CD4-positive, alpha-beta T cell treated with Interleukin-4 for 1 hour (primary cell): ENCODE measurements around the gene SHOX.

Experiments used
- DNase-seq, 2 donors: peaks; one replicate each; pipeline ENCODE4 v3.0.0-alpha.2; 2020 to 2022

SHOX gene

DNA sequence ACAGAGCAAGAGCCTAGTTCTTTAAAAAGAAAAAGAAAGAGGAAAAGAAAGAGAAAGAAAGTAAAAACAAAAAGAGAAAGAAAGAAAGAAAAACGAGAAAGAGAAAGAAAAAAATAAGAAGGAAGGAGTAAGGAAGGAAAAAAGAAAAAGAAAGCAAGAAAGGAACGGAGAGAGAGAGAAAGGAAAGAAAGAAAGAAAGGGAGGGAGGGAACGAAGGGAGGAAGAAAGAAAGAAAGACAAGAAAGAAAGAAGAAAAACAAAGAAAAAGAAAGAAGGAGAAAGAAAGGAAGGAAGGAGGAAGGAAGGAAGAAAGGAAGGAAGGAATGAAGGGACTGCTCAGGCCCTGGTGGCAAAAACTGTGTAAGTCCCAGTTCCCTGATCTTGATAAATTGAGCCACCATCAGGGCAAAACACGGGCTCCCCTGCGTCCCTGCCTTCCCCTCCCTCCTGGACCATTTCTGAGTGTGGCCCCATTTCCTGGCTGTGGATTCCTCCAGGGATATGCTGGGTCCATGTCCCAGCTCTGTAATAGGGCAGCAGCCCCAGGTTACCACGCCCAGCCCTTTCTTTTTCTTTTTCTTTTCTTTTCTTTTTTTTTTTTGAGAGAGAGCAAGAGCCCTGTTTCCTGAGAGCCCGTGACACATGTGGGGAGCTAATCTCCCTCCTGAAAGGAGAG, 44.8 kb downstream of the SHOX start:
- no peak for DNase-seq

DNA sequence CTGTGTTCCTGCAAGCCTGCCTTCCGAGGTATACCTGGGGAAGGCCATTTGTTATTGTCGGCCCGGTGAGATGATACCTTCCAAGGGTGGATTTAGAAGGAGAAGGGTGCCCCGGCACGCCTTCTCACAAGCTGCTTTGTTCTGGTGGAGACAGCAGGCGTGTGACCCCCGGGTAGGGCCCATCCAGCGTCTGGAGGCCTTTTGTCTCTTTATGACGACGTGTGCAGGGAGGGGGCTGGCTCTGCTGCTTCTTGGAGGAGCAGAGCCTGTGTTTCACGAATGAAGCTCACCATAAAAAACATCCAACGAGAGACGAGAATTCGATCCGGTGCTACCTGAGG, 45.3 kb downstream of the SHOX start:
- DNase-seq = no peak

DNA sequence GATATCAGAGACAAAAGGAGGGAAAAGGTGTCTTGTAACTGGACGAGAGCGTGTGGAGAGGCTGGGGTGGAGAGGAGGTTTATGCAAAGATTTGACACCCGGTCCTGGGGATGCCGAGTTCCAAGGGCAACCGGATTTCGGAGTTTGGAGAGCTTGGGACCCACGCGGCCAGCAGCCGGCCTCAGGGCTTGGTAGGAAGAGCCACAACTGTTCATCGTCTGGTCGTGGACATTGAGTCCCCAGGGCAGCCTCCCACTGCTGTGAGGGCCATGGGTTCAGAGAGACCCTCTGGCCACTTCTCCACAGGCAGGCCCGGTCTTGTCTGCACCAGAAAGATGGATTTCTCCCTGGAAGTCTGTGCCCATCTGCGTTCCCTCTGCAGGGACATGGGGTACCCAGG, 46.8 kb downstream of the SHOX start:
- no peak for DNase-seq

DNA sequence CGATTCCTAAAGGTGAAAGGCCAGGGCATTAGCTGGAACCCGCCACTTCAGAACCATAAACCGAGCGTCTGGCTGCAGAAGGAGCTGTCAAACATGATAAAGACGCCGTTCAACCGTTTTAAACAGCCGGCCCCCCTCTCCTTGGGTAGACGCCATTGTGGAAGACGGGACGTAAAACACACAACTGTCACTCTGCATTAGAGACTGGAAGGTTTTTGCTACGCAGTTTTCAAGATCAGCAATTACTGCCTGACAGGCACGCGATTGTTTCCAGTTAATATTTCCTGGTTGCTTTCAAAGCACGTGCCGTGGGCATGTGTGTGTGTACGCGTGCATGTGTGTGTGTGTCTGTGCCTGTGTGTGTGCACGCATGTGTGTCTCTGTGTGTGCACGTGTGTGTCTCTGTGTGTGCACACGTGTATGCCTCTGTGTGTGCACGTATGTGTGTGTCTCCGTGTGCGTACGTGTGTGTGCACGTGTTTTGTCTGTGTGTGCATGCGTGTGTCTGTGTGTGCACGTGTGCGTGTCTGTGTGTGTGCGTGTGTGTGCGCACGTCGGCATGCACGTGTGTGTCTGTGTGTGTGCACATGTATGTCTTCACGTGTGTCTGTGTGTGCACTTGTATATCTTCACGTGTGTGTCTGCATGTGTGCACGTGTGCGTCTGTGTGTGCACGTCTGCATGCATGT, 48.8 kb downstream of the SHOX start:
- DNase-seq = no peak

DNA sequence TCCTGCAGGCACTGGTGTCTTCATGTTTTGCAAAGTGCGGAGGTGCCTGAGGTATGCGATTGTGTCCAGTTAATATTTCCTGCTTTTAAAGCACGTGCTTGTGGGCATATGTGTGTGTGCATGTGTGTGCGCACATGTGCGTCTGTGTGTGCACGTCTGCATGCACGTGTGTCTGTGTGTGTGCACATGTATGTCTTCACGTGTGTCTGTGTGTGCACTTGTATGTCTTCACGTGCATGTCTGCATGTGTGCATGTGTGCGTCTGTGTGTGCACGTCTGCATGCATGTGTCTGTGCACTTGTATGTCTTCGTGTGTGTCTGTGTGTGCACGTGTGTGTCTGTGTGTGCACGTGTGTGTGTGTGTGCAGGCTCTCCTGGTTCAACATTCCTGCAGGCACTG, 49.5 kb downstream of the SHOX start:
- DNase-seq = no peak

DNA sequence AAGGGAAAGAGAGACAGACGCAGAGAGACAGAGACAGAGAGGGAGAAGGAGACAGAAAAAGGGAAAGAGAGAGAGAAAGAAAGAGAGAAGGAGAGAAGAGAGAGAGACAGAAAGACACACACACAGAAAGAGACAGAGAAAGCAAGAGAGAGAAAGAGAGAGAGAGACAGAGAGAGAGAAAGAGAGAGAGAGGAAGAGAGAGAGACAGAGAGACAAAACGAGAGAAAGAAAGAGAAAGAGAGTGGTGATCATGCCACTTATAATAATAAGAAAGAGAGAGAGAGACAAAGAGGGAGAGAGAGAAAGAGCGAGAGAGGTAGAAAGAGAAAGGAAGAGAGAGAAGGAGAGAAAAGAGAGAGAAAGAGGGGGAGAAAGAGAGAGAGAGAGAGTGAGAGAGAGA, 51.4 kb downstream of the SHOX start:
- DNase-seq = no peak

DNA sequence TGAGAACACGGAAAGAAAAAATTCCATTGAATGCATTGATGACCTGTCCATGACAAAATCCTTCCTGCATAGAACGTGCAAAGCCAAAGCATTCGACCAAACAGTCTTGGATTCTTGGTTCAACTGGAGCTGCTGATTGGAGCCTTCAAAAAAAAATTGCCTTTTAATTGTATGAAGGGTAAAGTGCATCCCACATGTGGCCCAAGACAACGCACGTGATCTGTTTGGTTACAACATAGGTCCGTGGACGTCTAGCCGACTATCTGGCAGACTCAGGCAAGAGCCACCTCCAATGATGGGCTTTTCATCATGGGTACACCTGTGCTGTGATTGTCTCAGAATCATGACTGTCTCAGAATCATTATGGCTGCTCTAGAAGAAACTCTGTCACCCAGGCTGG, 52.3 kb downstream of the SHOX start:
- no peak for DNase-seq

DNA sequence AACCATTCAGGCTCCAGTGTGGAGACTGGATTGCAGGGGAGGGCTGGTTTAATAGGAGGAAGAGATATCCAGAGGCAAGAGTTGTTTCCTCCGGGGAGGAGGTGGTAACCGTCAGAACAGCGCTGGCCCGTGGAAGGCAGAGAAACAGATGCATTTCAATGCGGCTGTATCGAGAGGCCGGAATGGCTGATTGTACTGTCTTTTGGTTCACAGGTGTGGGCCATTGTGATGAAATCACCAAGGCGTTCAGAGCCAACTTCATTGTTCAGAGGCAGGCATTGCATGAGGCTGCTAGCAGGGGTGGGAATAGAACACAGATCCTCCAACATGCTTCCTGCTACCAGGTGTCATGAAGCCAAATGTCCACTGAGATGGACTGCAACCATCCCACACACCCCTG, 53.0 kb downstream of the SHOX start:
- DNase-seq = no peak

DNA sequence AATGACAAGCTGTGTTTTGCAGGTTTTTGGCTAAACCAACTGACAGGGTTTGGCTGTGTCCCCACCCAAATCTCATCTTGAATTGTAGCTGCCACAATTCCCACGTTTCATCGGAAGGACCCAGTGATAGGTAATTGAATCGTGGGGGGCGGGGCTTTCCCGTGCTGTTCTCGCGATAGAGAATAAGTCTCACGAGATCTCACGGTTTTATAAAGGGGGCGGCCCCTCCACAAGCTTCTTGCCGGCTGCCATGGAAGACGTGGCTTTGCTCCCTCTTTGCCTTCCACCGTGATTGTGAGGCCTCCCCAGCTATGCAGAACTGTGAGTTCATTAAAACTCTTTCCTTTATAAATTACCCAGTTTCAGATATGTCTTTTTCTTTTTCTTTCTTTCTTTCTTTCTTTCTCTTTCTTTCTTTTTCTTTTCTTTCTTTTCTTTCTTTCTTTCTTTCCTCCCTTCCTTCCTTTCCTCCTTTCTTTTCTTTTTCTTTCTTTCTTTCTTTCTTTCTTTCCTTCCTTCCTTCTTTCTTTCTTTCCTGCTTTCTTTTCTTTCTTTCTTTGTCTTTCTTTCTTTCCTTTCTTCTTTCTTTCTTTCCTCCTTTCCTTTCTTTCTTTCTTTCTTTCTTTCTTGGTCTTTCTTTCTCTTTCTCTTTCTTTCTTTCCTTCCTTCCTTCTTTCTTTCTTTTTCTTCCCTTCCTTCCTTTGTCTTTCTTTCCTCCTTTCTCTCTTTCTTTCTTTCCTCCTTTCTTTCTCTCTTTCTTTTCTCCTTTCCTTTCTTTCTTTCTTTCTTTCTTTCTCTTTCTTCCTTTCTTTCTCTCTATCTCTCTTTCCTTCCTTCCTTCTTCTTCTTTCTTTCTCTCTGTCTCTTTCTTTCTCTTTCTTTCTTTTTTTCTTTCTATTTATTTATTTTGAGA, 54.8 kb downstream of the SHOX start:
- DNase-seq = no peak

DNA sequence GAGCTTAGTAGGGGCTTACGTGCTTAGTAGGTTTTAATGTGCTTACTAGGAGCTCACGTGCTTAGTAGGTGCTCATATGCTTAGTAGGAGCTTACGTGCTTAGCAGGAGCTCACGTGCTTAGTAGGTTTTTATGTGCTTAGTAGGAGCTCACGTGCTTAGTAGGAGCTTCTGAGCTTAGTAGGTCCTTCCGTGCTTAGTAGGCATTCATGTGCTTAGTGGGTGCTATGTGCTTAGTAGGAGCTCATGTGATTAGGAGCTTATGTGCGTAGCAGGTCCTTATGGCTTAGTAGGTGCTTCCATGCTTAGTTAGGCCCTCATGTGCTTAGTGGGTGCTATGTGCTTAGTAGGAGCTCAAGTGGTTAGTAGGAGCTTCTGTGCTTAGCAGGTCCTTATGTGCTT, 59.4 kb downstream of the SHOX start:
- DNase-seq = no peak

DNA sequence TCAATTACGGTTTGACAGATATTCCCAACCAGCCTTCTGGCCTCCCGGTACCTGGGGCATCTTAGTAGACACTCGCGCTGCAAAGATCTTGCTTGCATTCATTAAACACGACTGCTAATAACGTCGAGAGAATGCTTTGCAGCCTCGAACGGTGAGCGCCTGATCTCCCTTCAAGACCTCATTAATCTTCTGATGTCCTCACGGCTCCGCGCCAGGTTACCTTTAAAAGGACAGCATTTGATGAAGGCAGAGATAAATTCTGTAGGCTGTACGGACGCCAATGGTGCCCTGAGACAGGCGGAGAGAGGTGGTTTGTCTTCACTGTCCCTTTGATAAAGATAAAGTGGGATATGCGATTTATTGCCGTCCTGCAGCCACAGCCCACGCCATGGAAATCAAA, 64.2 kb downstream of the SHOX start:
- DNase-seq = no peak

DNA sequence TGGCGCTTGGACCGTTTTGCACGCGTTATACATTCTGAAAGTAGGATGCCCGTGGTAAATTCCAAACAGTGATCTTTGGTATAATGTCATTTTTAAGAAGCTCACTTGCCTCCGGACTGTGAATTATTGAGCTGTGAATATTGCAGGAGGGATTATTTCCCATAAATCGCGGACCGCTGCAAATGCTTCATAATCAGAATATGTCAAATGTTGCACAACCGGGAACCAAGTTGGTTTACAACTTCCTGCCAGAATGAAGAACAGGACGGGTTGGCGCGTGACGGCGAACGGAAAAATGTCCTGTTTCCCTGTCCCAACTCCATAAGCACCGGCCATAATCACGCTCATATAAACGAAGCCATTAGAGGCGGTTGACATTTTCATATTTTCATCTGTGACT, 67.6 kb downstream of the SHOX start:
- DNase-seq = no peak

DNA sequence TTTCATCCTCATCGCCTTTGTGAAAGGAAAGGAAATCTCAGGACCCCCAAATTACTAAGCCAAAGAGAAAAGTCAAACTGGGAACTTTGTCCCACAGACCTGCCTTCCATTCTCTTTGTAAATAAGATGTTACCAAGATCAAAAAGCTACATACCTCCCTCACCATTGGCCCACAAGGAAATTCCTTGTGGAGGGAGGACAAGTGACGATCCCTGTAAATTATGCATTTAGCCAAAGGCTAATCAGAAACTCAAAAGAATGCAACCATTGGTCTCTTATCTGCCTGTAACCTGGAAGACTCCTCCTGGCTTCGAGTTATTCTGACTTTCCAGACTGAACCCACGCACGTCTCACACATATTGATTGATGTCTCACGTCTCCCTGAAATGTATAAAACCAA, 70.3 kb downstream of the SHOX start:
- no peak for DNase-seq

DNA sequence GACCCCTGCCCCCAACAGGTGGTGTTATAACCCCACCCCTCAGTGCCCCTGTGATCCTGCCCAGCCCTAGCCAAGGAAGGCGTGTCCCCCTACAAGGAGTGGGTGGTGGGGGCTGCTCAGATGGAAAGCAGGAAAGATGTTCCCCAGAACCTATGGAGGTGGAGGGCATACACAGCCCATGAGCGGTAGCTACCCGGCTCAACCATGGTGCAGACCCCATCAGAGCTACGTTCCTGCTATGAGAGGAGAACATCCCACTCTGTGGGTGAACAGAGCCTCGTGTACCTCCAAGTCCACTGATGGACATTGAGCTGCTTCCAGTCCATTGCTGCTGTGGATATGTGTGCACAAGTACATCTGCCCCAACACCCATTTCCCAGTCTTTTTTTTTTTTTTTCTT, 71.1 kb downstream of the SHOX start:
- DNase-seq = no peak

DNA sequence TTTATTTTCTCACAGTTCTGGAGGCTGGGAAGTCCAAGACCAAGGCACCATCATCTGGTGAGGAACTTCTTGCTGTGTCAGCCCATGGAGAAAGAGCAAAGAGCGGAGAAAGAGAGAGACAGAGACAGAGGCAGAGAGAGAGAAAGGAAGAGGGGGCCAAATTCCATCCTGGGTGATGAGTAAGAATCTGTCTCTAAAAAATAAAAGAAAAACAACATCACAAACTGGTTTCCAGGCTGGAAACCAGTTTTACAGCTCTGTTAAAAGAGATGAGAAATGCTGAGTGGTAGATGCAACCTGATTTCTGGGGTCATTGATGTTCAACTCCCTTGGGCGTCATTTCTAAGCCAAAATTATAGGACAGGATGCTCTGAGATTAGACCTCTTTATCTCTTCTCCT, 72.9 kb downstream of the SHOX start:
- DNase-seq = no peak

DNA sequence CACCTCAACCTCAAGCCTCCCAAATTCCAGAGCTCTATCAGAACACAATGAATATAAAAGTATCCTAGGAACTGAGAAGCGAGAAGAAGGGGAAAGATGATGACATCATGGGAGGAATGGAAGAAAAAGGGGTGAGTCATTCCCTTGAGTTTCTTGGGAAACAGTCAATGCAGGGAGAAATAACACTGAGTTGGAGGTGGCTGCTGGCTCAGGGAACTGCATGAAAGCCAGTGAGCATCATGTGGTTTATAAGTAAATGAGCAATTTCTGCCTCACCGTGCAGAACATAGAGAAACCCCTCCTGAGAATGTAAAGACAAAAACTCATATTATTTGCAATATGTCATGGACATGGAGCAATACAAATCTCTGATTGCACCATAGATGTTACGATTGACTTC, 73.3 kb downstream of the SHOX start:
- no peak for DNase-seq
